Lung (tissue), 12 donors: ENCODE results near the gene SOBP. TPM values are rescaled to one million over a fixed set of nuclear protein-coding genes. Genes with fewer than 3 reads are reported as not detected.

Experiments
- ATAC-seq: fragments of 200-7000 bp; cut with Tn5 transposase; one replicate; pipeline ENCODE4 v1.9.1; 2020; ENCODE audit warnings: moderate number of reproducible peaks; ENCODE audit not compliant: insufficient read depth, low FRiP score
- DNase-seq, 3 donors: peaks; one replicate each; pipeline ENCODE4 v3.0.0-alpha.2; 2013 to 2017
- H3K27ac ChIP-seq, 2 donors: one replicate each; pipeline ENCODE4 v1.5.1; 2013; ENCODE audit warnings: mild to moderate bottlenecking in 2 of 2, moderate library complexity in 2 of 2, control low read depth in 1 of 2, inconsistent platforms in 1 of 2, low read depth in 1 of 2, low read length in 1 of 2
- H3K27me3 ChIP-seq, 3 donors: one replicate each; pipeline ENCODE4 v1.5.1; 2013; ENCODE audit warnings: low read length in 2 of 3; ENCODE audit not compliant: control insufficient read depth in 3 of 3, insufficient read depth in 3 of 3
- H3K36me3 ChIP-seq, 4 donors: one replicate each; pipeline ENCODE4 v1.5.1; 2013; ENCODE audit warnings: low read length in 4 of 4, mild to moderate bottlenecking in 1 of 4, moderate library complexity in 1 of 4; ENCODE audit not compliant: control insufficient read depth in 4 of 4, insufficient read depth in 4 of 4
- H3K4me1 ChIP-seq, 5 donors: one replicate each; pipeline ENCODE4 v1.5.1; 2013; ENCODE audit warnings: low read length in 5 of 5, mild to moderate bottlenecking in 2 of 5, moderate library complexity in 1 of 5; ENCODE audit not compliant: control insufficient read depth in 5 of 5, insufficient read depth in 5 of 5
- H3K4me3 ChIP-seq: one replicate; pipeline ENCODE4 v1.5.1; 2013; ENCODE audit warnings: mild to moderate bottlenecking, control low read depth, moderate library complexity
- H3K9ac ChIP-seq, 2 donors: one replicate each; pipeline ENCODE4 v1.5.1; 2013; ENCODE audit warnings: low read length in 2 of 2, control low read depth in 1 of 2; ENCODE audit not compliant: insufficient read depth in 1 of 2
- H3K9me3 ChIP-seq, 4 donors: one replicate each; pipeline ENCODE4 v1.5.1; 2013; ENCODE audit warnings: low read length in 3 of 4, mild to moderate bottlenecking in 1 of 4, moderate library complexity in 1 of 4; ENCODE audit not compliant: control insufficient read depth in 4 of 4, insufficient read depth in 3 of 4
- WGBS, 2 donors: extraction: QIAGEN DNeasy Blood & Tissue Kit; methylation state at CpG; one replicate each; pipeline ENCODE4 v1.1.7; 2013; 5-methylcytosine and 5-hydroxymethylcytosine counted together
- polyA plus RNA-seq, 2 donors: library from polyadenylated mRNA; stranded (reverse); fragments of 200-250 nt; gene quantifications; one replicate each; pipeline ENCODE4 v1.2.1, GENCODE V29; 2013
- total RNA-seq, 2 donors: library from RNA; depleted of rRNA in 1 of 2; stranded (reverse); fragments of >200 nt in 1 of 2; gene quantifications; one replicate each; pipeline ENCODE4 v1.2.1, GENCODE V29; 2014 to 2021
- TF ChIP-seq, protein P1 (sequence below): IDR thresholded peaks from 2 replicates; pipeline ENCODE4 v1.5.1; 2012; ENCODE audit warnings: mild to moderate bottlenecking; ENCODE audit errors: control extremely low read depth, extremely low read depth
- donor health status: control.
- donor health status: control.
- donor health status: Bipolar disorder and iron deficiency.
- donor health status: healthy.
- donor health status: DM: yes; HTN: yes; CAD: no.

Gene SOBP
- total and polyA plus RNA-seq, 4 donors: 1.6 to 14.5 (median 5.8) TPM

DNA sequence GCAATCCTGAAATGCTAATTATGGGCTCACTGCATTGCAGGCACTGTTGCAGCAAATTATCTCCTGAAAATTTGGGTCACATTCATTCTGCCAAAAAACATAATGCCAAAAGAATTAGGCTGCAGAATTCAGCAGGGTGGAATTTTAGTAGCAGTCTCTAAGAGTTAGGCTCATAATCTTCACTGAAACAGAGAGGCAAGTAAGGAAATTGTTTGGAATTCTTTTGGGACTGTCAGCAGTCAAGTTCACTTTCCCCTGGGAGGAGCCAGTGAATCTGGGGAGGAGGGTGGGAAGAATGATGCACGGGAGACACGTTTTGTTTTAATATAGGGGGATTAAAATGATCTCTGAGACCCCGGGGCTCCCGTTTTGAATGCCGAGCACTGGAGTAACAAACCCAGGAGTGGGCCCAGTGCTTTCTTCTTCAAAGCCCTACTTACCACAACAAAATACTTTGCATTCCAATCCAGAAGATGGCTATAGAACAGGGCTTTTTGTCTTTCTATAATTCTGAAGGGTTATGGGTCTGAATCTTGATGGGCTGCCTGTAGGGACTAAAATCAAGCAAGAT lies 44.7 kb downstream of the SOBP start:
- ATAC-seq: no peak
- TF ChIP-seq, protein P1, sequence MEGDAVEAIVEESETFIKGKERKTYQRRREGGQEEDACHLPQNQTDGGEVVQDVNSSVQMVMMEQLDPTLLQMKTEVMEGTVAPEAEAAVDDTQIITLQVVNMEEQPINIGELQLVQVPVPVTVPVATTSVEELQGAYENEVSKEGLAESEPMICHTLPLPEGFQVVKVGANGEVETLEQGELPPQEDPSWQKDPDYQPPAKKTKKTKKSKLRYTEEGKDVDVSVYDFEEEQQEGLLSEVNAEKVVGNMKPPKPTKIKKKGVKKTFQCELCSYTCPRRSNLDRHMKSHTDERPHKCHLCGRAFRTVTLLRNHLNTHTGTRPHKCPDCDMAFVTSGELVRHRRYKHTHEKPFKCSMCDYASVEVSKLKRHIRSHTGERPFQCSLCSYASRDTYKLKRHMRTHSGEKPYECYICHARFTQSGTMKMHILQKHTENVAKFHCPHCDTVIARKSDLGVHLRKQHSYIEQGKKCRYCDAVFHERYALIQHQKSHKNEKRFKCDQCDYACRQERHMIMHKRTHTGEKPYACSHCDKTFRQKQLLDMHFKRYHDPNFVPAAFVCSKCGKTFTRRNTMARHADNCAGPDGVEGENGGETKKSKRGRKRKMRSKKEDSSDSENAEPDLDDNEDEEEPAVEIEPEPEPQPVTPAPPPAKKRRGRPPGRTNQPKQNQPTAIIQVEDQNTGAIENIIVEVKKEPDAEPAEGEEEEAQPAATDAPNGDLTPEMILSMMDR: no peak
- H3K27ac ChIP-seq: no peak overlapping the region

GRCh38 chr6:107535626-107536025 lies 45.7 kb downstream of the SOBP start:
- H3K4me3 ChIP-seq: no peak overlapping the region
- H3K9ac ChIP-seq: no peak overlapping the region
- H3K27me3 ChIP-seq: no peaks in the 10 kb centered on the region
- TF ChIP-seq, protein P1: no peak
- H3K36me3 ChIP-seq: peaks cover 0 to 3% (median under 1%) of the 10 kb centered on the region in 4 donors
- WGBS, 2 donors: 91 to 93% methylated on average over 1 of the region's 1 CpG
- no peak overlapping the region for H3K27ac ChIP-seq
- no peak for ATAC-seq
- H3K9me3 ChIP-seq: no peaks in the 10 kb centered on the region
- DNase-seq: no peak
- peaks cover 0 to 20% (median 3%) of the 10 kb centered on the region in 5 donors for H3K4me1 ChIP-seq

More for the DNA sequence above, 44.7 kb downstream of the SOBP start:
- Histone ChIP-seq H3K4me3 (no peak overlapping the region), H3K9ac (no peak overlapping the region), H3K36me3 (peaks cover 0 to 3% (median under 1%) of the 10 kb centered on the region in 4 donors), H3K4me1 (peaks cover 0 to 10% (median 3%) of the 10 kb centered on the region in 5 donors), H3K27me3 (no peaks in the 10 kb centered on the region), H3K9me3 (no peaks in the 10 kb centered on the region)
- WGBS, 2 donors: 68 to 71% methylated on average over 5 of the region's 5 CpGs
- no peak for DNase-seq

DNA sequence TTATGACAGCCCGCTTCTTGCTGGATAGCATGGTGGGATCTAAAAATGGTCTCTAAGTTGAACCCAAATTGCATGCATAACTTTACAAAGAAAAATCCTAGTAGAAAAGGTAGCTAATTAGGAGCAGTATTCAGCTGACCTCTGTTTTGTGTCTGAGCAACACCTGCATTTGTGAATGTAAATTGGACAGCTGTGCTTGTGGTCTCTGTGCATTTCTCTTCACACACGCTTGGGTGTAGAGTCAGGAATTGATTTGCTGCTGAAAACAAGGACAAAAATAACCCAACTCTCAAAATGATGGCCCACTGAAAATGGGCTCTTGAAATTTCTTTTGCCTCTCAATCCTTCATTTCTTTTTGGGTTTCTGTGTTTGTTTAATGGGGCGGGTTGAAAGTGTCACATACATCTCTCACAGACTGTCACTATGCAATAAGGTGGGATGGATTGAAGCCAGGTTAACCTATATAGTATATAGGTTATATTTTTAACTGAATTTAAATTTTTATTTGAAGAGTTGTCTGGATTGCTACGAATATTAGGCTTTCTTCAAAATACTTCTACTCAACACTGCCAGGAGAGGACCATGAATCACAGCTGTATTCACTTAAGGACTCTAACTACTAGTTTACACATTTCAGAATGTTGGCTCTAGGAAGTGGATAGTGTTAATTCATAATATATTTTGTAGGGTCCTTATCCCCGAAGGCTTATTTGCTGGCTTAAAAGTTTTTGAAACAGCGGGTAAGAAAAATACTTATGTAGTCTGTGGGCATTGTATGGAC lies 46.5 kb downstream of the SOBP start:
- no peaks in the 10 kb centered on the region for H3K9me3 ChIP-seq
- TF ChIP-seq, protein P1: no peak
- no peak overlapping the region for H3K27ac ChIP-seq
- ATAC-seq (no peak), DNase-seq (no peak)
- no peak overlapping the region for H3K4me3 ChIP-seq
- 85 to 90% methylated on average over 6 of the region's 6 CpGs for WGBS, 2 donors
- no peaks in the 10 kb centered on the region for H3K27me3 ChIP-seq
- peaks cover 0 to 23% (median 3%) of the 10 kb centered on the region in 5 donors for H3K4me1 ChIP-seq
- peaks cover 0 to 3% (median under 1%) of the 10 kb centered on the region in 4 donors for H3K36me3 ChIP-seq
- H3K9ac ChIP-seq: no peak overlapping the region
